Fibroblast of upper back skin (primary cell): ENCODE results near the gene MUC22.
"Not testable (repeated sequence)": the region's sequence is repeated elsewhere in the genome, so short reads cannot be mapped to it uniquely, and the experiment has no call there.

Experiments
- DNase-seq: peaks from one replicate; pipeline ENCODE4 v3.0.0-alpha.2; 2013

Gene MUC22

DNA sequence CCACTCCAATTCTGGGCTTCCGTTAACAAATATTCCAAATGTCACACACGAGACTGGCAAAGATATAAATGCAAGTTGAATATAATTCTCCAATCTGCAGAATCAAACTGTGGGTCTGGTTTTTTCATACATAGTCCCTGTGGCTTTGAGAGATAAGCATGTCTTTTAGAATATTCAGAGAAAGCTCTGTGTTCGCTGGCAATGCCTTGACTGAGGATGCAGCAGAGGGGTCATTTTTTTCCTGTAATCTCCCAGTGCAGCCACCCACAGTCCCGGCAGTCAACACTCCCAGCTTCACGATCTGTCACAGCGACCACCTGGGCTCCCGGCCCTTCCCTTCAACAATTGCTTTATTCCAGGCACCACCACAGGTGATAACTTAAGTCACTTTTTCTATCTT, 30.5 kb downstream of the MUC22 start:
- no peak for DNase-seq

DNA sequence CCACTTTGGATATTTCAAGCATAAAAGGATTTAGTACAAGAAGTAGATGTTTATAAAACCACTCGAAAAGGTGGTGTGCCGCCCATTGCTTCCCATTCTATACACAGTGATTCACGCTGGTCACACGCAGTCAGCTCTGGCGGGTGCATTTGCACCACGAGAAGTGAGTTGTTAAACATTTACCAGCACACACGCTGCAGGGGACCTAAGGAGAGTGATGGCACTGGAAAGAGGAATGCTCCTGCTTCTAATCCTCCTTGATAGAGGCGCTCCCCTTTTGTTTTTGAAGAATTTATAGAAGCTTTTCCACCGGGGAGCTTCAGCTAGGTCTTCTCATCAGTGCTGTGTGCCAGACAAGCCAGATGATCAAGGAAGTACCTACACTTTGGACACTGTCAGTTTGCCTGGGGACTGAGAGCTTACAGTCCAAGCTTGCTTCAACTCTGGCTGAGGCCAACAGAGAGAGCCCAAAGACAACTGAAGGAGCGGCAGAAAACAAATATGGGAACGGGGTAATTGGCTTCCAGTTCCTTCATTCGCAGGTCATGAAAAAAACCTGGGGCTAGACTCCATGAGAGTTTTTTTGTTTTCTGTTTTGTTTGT, 31.2 kb downstream of the MUC22 start:
- no peak for DNase-seq

DNA sequence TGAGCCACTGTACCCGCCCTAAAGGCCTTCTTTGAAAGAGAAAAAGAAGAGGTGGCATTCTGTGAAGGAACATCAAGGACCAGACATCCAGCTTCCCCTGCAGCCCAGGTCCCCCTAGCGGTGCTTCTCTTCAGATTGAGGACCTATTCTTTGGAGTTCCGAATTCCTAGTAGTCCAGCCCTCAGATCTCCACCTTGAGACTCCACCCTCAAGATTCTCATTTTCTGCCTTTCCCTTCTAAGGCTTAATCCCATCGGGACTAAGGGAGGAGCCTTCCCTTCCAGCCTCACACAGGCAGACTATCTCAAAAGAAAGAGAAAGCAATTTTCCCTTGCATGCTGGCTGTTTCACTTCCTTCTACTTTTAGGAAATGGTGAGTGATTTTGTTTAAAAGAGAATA, 32.5 kb downstream of the MUC22 start:
- peak; percentile 79 for DNase-seq

DNA sequence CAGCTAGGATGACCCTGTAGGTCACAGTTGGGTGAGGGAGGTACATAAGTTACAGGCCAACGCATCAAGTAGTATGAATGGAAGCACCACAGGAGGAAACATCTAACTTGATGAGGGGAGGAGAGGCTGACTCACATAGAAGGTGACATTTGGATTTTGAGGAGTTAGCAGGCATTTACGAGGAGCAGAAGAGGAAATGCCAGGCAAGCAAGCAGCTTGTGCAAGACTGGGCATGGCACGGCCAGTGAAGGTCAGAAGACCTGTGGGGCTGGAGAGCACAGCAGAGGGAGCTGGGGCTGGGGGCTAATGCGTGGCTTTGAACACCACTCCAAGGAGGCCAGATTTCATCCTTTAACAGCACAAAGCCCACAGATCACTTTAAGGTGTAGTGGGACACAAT, 37.8 kb downstream of the MUC22 start:
- DNase-seq, result no peak

DNA sequence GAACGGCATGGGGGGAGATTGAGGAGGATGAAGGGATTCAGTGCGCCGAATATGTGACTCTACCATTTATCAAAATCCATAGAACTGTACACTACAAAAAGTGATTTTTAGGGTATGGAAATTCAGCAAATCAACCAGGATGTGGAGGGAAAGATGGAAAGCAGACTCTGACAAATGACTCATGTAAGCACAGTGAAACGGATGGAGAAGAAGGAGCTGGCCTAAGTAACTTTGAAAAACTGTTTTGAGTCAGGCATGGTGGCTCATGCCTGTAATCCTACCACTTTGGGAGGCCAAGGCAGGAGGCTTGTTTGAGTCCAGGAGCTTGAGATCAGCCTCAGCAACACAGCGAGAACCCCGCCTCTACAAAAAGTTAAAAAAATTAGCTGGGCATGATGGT, 39.2 kb downstream of the MUC22 start:
- DNase-seq, result peak; percentile 30

DNA sequence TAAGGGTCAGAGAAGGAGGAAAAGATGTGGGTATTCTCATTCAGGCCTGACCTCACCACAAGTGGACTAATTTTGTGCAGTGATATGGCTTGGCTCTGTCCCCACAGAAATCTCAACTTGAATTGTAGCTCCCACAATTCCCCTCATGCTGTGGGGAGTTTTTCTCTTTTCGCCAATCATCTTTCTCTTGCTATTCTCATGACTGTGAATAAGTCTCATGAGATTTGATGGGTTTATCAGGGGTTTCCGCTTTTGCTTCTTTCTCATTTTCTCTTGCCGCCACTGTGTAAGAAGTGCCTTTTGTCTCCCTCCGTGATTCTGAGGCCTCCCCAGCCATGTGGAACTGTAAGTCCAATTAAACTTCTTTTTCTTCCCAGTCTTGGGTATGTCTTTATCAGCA, 42.9 kb downstream of the MUC22 start:
- DNase-seq, result not testable (repeated sequence)

DNA sequence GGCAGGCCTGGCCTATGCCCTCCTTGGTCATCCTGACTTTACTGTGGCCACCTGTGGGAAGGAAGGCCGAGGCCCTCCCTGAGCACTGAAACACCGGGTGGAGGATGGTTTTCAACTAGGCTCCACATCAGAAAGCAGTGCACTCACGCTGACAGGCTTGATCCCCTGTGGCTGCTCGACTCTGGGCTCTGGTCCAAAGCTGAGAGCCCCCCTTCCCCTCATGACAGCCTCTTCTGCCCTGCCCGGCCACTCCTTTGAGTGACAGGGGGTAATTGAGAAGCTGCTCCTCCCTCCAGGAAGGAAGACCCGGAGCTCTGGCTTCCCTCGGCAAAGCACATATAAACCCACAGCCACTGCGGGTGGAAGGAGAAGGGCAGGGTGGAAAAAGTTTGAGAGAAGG, 43.6 kb downstream of the MUC22 start:
- peak; percentile 39 for DNase-seq

DNA sequence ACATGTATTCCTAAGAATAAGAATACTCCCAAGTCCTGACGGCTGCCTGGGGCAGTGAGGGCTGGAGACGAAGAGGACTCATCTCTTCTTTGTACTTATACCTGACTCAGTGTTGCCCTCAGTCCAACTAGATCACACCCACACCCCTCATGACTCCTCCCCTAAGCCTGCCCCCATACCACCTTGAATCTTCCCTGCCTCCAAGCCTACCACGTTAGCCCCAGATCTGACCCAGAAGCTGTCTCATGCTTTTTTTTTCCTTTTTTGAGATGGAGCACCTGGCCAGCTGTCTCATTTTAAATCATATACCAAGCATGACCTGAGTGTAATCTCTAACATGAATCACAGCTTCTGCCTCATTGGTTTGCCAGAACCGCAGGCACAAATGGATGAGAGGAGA, 45.2 kb downstream of the MUC22 start:
- no peak for DNase-seq

DNA sequence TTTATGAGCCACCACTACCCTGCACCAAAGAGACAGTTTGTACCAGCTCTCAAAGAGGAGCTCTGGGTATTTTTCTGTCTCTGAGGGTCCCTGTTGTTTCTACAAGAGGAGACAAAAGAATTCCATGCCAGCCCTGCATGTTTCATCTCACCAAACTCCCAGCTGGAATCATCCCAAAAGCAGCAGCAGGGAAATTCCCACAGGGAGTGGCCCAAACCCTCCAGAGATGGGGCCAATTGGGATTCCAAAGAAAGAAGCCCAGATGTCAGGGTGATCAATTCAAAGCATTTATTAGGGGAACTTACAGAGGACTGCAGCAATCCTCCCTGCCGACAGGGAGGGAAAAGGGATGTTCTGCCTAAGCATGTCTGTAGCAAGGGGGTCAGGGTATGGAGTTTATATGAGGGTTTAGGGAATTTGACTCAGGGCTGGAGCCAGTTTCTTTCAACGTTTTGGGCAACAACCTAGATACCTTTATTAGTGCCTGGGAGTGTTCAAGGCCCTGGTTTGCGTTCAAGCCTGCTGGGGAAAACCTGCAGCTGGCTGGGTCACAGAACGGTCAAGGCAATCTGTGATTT, 47.2 kb downstream of the MUC22 start:
- DNase-seq, result peak; percentile 70

DNA sequence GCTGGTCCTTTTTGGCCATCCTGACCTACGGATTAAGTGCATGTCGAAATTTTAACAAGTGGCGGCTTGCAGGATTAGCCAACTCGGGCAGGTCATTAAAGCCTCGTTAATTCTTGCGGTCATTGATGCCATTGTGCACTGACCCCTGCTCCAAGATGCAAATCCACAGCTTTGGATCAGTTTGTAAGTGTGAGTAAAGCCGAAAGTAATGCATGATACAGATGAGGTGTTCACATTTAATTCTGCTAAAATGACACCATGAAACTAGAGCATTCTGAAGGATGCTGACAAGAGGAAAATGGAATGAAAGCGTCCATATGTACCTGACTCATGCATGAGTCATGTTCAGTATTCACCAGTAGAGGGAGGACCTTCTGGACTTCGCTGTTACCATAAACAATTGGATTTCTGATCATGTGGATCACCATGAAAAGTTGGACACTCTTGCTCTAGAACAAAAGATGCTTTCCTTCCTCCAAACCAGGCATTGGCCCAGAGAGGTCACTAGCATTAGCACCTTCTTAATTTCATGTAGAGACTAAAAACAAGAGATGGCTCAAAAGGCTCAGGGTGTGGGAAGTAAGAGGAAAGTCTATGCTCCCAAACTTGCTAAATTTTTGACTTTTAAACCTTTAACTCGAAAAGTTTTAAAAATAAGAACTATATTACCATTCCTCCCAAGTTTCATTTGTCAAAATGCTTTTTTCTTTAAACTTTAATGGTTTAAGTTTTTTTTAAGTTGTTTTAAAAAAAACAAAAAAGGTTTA, 48.0 kb downstream of the MUC22 start:
- peak; percentile 93 for DNase-seq

DNA sequence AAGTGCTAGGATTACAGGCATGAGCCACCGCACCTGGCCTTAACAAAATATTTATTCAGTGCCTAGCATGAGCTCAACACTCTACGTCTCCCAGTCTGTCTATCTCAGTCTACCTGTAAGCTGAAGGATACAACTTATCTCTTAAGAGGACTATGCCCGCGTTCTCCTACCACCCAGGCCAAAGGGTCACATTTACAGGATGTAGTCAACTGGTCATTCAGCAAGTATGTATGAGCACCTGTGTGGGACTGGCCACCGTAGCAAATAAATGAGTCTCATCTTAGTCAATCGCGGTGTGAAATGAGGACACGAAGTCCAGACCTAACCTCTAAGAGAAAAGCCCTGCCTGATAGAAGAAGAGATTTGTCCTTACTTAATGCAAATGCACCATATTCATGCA, 49.9 kb downstream of the MUC22 start:
- DNase-seq, result no peak

DNA sequence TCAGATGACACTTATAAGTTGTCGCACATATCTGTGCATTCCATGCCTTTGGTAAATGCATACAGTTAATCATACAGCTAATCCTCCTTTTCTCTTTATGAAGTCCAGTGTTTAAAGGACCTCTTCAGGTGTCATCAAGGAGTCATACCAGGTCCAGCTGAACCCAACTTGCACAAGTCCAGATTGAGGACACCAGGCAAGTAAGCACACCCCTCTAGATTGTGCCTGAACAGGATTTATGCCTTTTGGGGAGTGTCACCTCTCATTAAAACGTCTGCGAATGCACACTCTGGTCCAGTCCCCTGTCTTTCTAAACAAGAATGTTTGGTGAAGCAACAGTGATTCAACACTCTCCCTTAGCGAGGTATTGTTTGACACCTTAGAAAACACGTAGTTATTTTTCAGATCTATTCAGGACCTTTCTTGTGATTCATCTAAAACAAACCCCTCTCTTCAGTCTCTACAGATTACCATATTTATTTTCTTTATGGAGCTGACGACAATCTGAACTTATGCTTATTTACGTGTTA, 53.7 kb downstream of the MUC22 start:
- DNase-seq, result no peak

DNA sequence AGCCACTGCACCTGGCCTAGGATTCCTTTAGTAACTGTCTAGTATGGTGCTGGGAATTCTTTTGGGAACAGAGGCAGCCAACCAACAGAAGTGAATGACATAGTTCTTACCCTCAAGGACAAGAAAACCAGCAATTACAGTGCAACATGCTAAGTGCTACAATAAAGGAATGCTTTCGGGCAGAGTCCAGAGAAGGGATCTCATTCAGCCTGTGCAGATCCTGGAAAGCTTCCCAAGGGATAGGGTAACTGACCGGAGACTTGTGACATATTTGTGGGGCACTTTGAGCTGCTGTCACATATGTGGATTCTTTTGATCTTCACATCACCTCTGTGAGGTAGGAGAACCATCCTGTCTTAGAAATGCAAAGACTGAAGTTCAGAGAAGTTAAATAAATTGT, 55.3 kb downstream of the MUC22 start:
- DNase-seq, result peak; percentile 37

DNA sequence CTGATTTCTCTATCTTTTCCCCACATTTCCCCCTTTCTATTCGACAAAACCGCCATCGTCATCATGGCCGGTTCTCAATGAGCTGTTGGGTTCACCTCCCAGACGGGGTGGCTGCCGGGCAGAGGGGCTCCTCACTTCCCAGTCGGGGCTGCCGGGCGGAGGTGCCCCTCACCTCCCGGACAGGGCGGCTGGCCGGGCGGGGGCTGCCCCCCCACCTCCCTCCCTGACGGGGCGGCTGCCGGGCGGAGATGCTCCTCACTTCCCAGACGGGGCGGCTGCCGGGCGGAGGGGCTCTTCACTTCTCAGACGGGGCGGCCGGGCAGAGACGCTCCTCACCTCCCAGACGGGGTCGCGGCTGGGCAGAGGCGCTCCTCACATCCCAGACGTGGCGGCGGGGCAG, 56.8 kb downstream of the MUC22 start:
- not testable (repeated sequence) for DNase-seq

DNA sequence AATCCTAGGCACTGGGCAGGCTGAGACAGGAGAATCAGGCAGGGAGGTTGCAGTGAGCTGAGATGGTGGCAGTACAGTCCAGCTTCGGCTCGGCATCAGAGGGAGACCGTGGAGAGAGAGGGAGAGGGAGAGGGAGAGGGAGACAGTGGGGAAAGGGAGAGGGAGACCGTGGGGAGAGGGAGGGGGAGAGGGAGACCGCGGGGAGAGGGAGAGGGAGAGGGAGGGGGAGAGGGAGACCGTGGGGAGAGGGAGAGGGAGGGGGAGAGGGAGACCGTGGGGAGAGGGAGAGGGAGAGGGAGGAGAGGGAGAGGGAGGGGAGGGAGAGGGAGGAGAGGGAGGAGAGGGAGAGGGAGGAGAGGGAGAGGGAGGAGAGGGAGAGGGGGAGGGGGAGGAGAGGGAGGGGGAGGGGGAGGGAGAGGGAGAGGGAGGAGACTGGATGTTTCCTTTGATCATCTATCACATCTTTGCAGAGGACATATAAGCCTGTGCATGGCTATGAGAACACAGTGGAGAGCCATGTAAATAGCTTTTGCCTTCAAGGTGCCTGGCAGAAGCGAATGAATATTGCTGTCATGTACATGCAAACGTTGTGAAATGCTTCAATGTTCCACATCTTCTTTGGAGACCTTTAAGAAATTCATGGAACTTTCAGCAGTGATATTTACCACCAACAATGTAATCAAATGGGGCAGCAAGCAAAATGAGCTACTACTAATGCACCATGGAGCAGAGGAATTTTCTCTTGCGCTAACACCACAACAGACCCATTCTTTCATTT, 57.8 kb downstream of the MUC22 start:
- DNase-seq, result not testable (repeated sequence)

DNA sequence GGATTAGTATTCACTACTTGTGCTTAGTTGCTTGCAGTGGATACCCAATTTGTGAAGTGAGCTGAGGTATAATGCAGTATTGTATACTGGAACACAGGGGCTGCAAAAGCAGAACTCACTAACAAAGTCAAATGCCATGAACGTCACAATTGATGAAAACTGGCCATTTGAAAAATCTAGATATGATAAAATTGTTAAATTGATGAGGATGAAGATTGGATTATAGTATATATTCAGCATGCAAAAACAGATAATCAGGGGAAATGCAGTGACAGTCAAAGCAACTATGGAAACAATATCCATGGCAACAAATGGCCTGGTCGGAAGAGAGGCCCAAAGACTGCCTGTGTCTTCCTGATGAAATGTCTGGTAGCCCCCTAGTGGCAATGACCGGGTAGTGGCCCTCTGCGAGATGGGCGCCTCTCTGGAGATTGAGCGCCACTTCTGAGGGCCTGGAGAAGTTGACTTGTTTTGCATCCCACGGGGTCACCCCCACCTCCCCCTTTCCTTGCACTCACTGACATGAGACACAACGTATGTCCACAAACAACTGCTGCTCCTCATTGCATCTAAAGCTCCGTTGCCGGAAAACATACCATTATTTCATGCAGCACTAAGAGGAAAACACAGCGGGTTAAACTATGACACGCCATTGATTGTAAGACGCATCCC, 58.5 kb downstream of the MUC22 start:
- peak; percentile 79 for DNase-seq

DNA sequence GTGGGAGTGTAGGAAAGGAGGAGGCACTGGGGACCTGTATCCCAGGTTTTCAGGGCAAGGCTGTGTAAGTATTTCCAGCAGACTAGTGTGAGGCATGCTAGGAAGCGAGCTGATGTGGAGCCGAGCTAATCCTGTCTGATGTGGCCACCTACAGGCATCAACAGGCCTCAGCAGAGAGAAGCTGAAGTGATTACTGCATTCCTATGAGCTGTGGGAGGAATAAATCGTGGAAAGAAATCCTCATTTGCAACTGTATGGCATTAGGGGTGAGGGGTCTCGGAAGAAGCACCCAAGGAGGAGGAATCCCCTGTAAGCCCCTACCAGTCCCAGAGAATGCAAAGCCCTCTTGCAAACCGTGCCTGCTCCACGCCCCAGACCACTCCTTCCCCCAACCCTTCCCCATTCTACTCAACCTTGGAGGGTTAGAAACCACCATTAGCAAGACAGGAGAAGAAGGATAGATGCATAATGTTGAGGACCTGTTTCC, 60.5 kb downstream of the MUC22 start:
- peak; percentile 81 for DNase-seq

DNA sequence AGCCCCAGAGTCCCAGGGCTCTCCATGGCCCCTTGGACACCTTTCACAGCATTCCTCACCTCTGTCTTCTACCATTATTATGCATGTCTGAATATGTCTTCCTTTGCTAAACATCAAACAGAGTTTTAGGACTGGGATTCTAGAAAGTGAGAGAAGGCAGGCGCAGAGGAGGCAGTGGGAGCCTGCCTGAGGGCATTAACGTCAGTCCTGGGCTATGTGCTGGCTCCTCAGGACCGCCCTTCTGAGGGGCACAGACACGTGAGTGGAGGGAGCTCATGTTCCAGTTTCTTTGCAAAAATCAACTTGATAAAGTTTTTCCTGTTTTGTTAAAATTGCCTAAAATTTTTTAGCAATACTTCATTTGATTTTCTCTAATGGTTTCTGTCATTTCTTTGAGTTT, 64.1 kb downstream of the MUC22 start:
- DNase-seq, result no peak

DNA sequence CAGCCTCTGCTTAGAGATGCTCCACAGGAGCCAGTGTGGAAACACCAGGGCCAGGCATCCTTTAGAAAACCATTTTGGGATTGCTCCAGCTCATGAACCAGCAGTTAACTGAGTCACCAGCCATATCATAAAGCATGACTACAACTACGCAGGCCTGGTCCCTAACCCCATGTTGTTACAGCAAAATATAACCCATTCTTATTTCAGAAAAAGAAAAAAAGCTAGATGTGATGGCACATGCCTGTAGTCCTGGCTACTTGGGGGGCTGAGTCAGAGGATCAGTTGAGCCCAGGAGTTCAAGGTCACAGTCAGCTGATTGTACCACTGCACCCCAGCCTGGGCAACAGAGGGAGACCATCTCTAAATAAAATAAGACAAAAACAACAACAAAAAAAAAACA, 65.3 kb downstream of the MUC22 start:
- peak; percentile 70 for DNase-seq

DNA sequence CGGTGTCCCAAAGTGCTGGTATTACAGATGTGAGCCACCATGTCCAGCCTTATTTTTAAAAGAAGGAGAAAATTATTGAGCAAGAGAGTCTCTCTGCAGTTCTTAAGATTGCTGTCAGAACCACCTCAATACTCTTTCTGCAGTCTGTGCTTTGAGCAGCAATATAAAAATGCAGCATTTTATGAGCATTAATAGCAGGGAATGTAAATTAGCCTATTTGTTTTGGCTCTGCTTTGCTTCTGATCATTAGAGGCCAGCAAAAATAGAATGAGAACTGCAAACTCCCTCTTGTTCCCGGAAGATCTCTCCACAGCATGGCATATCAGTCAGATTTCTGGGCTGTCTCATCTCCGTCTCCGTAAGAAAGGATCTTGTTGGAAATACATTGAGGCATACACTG, 66.3 kb downstream of the MUC22 start:
- no peak for DNase-seq

DNA sequence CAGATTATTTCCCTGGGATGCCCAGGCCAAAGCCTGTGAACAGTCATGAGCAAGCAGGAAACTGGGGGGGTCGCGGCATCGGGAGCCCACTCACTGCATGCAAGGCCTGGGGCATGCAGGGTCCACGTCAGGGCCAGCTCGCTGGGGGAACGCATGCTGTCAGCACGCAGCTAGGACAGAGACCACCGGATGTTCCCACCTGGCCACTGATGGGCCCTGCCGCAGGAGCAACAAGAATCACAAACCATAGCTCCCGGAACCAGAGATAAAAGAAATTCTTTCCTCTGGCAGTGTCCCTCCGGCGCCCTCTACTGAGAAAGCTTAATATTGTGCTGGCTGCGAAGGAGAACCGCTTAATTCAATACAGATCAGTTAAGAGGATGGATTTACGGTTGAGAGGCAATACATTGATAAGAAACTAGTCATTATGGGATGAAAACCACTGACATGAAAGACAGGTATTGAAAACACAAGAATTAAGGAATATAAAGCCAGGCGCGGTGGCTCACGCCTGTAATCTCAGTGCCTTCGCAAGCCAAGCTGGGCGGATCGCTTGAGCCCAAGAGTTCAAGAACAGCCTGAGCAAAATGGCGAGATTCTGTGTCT, 69.5 kb downstream of the MUC22 start:
- peak; percentile 72 for DNase-seq

DNA sequence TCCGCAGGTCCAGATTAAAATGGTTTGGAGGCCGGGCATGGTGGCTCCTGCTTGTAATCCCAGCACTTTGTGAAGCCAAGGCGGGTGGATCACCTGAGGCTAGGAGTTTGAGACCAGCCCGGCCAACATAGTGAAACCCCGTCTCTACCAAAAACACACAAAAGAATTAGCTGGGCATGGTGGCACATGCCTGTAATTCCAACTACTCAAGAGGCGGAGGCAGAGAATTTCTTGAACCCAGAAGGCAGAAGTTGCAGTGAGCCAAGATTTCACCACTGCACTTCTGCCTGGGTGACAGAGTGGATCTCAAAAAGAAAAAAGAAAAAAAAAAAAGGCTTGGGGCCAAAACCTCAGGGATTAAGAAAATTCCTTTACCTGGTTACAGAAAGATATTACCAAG, 71.6 kb downstream of the MUC22 start:
- DNase-seq, result no peak
